Activated CD8-positive, alpha-beta memory T cell treated with anti-CD3 and anti-CD28 coated beads for 4 hours (primary cell): ENCODE data around the gene TMUB1.
"Not testable (repeated sequence)": the region's sequence is repeated elsewhere in the genome, so short reads cannot be mapped to it uniquely, and the experiment has no call there.

Experiments
- DNase-seq, 2 donors: peaks; one replicate each; pipeline ENCODE4 v3.0.0-alpha.2; 2020; ENCODE audit warnings: low read depth in 2 of 2

The TMUB1 gene

DNA sequence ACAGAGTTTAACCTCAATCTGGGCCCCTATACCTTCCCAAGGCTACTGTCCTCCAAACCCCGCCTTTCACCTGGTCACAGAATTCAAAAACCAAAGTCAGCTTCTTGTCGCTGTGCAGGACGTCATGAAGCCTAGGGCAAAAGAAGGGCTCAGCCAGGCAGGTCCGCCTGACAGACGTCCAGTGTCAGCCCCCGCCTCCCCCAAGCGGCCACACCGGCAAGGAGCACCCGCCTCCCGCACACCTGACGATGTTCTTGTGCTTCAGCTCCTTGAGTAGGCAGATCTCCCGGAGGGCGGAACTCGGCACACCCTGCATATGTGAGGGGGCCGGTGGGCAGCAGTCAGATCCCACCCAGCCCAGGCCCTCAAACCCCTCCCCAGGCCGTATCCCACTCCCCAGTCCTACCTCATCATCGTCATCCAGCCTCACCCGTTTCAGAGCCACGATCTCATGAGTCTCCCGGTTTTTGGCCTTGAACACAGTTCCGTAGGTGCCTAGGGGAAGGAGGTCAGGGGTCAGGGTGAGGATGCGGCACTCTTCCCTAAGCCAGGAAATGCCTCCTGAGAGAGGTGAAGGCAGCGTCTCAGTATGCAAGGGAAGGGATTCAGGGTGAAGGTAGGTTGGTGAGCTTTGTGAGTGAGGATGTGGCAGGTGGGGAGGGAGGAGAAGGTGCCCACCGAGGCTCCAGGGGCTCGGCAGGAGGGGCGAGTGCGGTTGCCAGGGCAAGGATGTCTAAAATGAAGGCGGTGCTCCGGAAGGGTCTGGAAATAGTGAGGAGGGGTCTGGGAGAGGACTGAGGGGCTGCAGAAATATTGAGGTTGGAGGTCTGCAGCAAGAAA lies 26.4 kb downstream of the TMUB1 start:
- DNase-seq, result no peak

DNA sequence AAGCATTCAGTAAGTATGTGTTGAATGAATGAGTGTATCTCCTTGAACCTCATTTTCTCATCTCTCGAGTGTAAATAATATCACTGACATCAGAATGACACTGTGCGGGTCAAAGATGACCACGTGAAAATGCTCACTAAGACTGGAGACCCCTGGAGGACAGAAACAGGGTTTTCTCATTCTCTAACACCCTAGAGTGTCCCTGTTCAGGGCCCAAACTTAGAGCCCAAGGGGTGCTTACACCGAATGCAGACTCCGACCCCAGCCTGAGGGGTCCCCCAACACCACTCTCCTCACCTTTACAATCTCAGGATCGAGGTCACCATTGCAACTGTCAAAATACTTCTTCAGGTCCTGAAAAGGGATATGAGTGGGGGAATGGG lies 27.0 kb downstream of the TMUB1 start:
- DNase-seq, result no peak

DNA sequence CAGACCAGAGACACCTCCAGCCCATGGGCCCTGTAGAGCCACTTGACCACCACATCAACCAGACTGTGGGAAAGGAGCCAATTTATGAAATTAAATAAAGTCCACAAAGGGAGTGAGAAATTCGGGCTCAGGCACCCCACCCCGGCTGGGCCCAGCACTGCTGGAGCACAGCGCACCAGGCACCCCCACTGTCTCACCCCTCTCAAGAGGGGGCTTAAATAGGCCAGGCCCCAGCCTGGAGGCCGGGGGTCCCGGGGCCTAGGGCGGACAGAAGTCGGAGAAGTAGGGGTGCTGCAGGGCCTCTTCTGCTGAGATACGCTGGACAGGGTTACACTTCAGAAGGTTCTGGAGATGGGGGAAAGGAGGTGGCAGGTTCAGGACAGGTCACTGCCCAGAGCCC lies 29.5 kb downstream of the TMUB1 start:
- DNase-seq, result no peak

DNA sequence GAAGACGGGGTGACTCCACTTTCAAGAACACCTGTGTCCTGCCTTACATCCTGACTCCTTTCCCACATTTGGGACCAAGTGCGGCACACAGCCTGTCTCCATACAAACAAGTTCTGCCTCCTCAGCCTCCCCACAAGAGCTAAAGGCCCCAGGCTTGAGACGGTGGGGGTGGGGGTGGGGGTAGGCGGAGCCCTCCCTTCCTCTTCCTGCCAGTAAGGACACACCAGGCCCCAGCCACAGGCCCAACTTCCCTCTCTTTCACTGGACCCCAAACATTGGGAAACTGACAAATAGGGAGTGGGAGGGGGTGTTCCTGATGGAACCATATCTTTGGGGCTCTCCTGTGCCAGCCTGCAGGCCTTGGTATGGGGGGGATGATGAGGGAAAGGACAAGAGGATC lies 30.2 kb downstream of the TMUB1 start:
- DNase-seq, result no peak

DNA sequence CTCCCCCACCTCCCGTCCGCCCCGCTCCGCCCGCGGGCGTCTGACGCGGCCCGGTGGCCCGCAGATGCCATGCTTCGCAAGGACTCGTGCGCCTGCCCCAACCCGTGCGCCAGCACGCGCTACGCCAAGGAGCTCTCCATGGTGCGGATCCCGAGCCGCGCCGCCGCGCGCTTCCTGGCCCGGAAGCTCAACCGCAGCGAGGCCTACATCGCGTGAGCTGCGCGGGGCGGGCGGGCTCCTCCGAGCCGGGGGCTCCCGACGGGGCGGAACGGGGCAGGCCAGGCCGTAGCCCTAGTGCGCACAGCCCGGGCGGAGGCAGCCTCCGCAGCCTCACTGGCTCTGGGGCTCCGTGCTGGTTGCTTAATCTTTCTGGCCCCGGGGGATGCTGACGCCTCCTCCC lies 32.2 kb downstream of the TMUB1 start:
- no peak for DNase-seq

DNA sequence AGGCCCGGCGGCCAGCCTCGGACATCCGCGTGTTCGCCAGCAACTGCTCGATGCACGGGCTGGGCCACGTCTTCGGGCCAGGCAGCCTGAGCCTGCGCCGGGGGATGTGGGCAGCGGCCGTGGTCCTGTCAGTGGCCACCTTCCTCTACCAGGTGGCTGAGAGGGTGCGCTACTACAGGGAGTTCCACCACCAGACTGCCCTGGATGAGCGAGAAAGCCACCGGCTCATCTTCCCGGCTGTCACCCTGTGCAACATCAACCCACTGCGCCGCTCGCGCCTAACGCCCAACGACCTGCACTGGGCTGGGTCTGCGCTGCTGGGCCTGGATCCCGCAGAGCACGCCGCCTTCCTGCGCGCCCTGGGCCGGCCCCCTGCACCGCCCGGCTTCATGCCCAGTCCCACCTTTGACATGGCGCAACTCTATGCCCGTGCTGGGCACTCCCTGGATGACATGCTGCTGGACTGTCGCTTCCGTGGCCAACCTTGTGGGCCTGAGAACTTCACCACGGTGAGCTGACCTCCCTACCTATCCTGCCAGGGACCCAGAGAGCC lies 34.3 kb downstream of the TMUB1 start:
- no peak for DNase-seq

DNA sequence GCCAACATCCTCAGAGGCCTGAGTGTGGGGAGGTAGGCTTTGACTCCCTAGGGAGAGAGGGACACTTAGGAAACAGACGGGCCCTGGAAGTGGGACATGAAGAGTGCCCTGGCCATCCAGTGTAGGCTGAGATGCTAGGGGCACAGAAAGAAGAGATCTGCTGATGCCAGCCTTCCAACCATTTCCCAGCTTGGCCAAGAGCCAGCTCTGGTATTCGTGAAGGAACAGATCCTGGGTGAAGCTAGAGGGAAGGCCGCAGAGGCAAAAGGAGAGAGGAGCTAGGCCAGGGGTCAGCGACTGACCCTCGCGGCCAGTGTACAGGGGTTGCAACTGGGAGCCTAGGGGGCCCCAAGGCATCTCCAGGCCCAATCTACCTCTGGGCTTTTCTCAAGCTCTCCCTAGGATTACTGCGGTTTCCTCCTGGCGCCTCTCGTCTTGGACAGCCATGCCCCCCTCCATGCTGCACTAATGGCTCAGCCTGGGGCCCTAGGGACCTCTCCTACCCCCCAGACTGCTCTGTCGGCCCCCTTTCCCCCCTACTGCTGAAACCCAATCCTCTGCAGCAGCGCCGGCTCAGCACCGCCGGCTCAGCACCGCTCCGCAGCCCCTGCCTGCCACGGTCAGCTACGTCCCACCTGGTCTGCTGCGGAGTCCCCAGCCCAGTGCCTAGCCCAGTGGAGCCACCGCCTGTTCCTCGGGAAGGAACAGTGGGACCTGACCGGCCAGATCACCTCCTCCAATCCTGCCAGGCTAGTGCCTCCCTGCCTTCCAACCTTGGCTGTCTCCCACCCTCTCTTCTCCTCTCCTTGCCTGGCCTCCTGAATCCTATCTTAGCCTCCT lies 35.1 kb downstream of the TMUB1 start, which contains the start of gene ASIC3:
Gene ASIC3, plus strand, starts transcription at position 556 of the 840 bp plus-strand sequence. CDS start 355 bp downstream, outside the sequence.
- no peak for DNase-seq

DNA sequence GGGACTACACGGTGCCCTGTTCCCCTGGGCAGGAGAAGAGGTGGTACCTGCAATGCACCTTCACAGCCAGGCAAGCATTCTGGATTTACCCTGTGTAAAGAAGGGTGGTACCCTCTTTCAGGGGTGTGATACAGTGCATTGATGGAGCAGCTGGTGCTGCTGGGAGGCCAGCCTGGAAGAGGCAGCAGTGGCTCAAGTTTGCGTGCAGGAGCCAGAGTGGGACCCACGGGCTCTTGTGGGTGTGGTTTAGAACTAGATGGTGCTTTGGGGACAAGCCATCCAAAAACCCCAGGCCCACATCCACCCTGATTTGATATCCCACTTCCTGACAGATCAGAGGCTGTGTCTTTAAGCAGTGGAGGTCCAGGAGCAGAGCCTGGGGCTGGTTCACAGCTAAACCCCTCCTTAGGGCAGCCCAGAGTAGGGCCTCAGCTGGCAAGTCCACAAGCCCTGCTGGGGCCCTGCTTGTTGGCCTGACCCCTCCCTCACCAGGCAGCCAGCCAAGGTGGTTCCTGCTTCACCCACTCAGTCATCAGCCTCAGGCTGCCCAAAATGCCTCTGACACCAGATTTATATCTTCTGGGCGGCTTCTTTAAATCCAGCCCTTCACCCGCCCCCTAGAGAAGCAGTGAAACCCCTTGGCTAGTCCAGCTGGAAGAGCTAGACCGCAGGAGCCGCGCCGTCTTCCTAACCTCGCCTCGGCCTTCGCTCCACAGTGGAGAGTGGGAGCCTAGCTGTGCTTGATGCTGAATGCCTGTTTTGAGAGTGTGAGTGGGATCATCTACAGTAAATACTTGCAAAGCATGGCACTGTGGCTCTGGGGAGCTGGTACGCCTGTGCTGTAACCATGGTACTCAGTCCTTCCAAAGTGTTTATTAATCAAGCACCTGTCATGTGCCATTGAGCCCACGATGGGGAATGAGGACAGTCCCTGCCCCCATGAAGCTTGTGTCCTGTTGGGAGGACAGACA lies 36.4 kb downstream of the TMUB1 start:
- no peak for DNase-seq

DNA sequence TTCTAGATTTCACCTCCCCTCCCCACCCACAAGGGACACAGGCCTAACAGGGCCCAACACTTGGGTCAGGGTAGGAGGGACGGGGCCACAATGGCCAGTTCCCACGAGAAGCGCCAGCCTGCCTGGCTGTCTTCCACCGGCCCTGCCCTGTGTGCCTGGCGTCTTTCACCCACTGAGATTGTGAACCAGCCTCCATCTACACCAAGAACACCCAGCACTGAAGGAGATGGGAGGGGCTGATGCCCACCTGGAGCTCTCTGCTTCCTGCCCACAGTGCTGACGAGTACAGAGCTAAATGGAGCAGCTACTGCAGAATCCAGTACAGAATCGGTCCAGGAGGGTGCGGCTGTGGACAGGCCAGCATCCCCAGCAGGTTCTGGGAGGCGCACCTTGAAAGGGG lies 37.3 kb downstream of the TMUB1 start:
- DNase-seq, result no peak

DNA sequence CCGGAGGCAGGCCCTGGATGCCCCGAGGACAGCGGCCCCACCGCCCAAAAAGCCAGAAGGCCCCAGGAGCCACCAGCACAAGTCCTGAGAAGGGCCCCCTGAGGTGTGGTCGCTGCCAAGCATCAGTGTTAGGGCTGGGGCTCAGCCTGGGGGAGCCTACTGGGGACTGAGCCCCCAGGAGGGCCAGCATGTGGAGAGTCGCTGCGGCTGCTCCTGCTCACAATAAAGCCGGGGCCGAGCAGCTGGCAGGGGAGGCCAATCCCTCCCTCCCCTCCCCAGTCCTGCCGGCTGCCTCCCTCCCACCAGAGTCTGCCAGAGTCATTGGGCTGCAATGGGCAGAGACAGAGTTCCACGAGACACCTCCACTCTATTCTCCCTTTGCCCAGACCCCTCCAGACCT lies 38.0 kb downstream of the TMUB1 start:
- no peak for DNase-seq

DNA sequence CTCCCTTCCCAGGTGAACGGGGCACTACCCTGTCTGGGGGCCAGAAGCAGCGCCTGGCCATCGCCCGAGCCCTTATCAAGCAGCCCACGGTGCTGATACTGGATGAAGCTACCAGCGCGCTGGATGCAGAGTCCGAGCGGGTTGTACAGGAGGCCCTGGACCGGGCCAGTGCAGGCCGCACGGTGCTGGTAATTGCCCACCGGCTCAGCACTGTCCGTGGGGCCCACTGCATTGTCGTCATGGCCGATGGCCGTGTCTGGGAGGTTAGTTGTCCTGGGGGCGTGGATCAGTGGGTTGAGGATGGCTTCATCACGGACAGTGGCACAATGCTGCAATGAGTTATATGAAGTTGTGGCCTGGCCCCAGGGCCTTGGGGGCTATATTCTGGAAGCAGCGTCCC lies 39.3 kb downstream of the TMUB1 start:
- DNase-seq, result no peak

DNA sequence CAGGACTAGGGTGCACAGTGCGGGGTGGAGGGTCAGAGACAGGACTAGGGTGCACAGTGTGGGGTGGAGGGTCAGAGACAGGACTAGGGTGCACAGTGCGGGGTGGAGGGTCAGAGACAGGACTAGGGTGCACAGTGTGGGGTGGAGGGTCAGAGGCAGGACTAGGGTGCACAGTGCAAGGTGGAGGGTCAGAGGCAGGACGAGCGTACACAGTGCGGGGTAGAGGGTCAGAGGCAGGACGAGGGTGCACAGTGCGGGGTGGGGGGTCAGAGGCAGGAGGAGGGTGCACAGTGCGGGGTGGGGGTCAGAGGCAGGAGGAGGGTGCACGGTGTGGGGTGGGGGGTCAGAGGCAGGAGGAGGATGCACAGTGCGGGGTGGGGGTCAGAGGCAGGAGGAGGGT lies 39.8 kb downstream of the TMUB1 start:
- DNase-seq, result not testable (repeated sequence)

DNA sequence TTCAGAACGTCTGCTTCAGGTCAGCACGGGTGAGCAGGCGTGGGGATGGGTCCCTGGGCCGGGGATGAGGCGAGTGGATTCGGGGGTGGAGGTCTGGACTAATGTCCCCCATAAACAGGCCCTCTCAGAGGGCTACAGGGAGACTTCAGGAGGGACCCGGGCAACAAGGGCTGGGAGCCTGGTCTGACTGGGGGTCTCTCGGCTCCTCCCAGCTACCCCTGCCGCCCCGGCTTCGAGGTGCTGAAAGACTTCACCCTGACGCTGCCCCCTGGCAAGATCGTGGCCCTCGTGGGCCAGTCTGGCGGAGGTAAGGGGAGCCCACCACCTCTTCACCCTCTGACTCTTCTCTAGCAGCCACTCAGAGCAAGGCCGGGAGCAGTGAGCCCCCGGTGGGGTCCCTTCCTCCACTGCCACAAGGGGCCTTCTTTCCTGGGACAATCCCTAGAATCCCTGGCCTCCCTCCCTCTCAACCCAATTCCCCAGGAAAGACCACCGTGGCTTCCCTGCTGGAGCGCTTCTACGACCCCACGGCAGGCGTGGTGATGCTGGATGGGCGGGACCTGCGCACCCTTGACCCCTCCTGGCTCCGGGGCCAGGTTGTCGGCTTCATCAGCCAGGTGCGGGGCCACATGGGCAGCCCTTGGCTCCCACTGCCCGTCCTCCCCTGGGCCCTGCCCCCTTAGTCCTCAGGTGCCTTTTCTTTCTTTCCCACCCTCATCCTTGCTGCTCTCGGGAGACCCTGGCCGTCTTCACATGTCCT lies 42.5 kb downstream of the TMUB1 start:
- DNase-seq, result no peak

DNA sequence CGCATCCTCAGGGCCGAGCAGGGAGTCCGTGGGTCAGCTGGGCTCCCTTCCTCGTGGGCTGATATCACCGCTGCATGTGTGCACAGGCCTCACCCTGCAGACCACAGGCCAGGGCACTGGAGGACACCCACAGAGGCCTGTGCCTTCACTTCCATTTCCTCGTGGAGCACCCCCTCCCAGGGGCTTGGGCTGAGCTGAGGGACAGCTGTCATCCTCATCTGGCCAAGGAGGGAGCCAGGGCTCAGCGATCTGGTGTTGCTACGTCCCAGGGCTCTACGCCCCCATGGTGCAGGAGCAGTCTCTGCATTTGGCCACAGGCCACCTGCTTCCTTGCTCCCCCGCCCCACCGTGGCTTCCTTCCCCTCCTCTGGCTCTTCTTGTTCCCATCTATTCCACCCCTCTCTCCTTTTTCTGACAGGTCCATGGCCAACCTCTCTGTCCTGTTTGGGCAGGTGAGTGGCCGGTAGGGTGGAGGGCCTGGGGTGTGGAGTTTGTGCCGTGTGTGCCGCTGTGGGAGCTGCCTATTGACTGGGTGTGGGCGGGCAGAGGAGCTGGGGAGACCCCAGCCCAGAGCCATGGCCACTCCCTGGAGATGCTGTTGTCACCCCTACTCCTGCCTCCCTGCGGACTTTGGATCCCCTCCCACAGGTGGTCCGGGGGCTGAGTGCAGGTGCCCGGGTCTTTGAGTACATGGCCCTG lies 43.3 kb downstream of the TMUB1 start:
- no peak for DNase-seq

DNA sequence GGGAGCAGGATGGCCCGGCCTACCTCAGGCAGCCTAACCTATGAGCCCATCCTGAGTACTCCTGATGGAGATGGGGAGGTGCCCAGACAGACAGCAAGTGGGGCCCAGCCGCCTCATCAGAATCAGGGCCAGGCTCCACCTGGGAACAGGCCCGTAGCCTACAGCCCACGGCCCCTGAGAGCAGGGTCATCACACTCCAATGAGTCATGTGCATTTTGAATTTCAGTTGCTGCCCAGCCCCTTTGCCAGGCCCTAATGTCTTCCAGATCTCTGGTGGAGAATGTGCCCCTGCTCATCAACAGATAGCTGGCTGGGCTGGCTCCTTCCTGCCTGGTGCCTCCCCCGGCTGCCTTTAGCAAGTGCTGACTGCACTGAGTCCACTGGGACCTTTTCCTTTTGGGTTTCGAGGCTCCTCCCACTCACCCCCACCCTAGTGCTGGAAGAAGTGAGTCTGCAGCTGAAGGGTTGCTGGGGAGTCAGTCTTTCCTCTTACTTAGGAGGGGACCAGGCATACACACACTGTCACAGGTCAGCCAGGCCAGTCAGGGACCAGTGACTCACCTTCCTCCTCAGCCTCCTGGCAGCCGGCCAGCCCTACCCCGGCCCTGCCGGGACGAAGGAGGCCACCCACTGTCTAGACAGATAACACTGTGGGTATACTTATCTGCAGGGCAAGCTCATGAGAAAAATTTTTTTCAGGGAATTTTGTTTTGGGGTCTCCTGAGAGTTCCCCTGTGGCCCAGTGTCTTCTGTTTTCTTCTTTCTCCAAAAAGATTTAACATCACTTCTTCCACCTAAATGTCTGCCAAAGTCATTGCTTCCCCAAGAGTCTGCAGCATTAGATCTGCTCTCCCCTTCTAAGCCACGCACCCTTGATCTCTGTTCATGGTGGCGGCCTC lies 44.1 kb downstream of the TMUB1 start:
- DNase-seq, result peak; percentile 53 to 64

DNA sequence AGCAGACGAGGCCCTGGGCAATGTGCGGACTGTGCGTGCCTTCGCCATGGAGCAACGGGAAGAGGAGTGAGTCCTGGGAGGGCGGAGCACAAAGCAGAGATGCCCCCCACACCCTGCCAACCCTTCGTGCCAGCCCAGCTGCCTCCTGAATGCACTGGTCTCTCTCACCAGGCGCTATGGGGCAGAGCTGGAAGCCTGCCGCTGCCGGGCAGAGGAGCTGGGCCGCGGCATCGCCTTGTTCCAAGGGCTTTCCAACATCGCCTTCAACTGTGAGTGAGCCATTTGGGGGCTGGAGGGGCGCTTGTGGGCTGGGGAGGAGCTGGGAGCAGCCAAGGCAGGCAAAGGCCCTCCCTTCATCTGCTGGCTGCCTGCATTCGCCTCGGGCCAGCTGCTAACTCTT lies 47.4 kb downstream of the TMUB1 start:
- no peak for DNase-seq

DNA sequence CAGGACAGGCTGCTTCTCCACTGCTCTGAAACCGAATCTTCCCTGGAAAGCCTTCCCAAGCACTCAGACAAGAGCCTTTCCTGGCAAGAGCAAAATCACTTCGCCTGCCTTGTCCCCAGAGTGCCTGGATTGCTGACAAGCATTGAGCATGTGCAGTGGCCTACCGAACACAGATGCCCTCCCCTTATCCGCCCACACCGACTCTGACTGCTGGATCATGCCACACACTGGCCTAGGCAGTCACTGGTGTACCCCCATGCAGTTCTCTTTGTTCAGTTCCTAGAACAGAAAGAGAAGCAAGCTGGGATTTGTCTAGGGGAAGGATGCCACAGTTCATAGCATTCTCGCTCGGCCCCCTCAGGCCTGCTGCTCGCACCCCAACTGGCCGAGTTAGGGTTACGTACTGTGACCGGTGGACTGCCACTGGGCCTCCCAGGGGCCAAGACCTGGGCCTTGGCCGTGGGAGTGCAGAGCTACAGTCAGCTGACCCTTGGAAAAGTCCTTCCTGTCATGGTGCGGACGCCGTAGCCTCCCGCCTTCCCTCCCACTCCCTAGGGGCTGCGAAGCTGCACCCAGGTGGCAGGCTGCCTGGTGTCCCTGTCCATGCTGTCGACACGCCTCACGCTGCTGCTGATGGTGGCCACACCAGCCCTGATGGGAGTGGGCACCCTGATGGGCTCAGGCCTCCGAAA lies 48.1 kb downstream of the TMUB1 start:
- no peak for DNase-seq

DNA sequence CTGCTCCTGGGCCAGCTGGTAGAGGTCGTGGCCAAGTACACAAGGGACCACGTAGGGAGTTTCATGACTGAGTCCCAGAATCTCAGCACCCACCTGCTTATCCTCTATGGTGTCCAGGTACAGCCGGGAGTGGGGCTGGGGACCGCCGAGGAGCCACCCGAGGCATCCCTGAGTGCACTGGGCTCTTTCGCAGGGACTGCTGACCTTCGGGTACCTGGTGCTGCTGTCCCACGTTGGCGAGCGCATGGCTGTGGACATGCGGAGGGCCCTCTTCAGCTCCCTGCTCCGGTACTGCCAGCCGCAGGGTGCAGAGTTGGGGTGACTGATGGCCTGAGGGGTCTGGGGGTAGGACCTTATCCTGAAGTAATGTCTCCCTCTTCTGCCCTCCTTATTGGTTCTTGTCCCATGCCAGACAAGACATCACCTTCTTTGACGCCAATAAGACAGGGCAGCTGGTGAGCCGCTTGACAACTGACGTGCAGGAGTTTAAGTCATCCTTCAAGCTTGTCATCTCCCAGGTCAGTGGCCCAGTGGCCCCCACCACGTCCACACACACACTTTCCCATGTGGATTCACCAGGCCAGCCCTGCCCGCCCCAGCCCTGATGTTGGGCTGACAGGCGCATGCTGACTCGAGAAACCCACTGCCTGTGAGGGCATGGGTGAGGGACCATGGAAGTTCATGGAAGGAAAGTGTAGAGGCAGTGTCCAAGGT lies 48.8 kb downstream of the TMUB1 start:
- DNase-seq, result no peak
